PC-3 (cell line): ENCODE results near the gene CLEC17A. TPM values are rescaled to one million over a fixed set of nuclear protein-coding genes. Genes with fewer than 3 reads are reported as not detected.

ENCODE experiments used
- ATAC-seq: fragments of 200-7000 bp; cut with Tn5 transposase; 2 replicates; pipeline ENCODE4 v1.9.1; 2020; ENCODE audit warnings: mild to moderate bottlenecking, moderate library complexity
- BruUV-seq: library from RNA; stranded (reverse); fragments of 400-500 nt; replicated peaks from 2 replicates; lab custom pipeline; 2021; lab: Mats Ljungman, UMichigan
- CTCF ChIA-PET: fragments of 300-600 bp; sonication (Branson Sonifier 250); formaldehyde crosslinking; loops from one replicate; lab custom pipeline; 2022; ENCODE audit warnings: antibody characterized with exemption; lab: Charles Lee
- POLR2A ChIA-PET: fragments of 300-600 bp; sonication (Branson Sonifier 250); formaldehyde crosslinking; loops from one replicate; lab custom pipeline; 2022; ENCODE audit warnings: antibody characterized with exemption; ENCODE audit not compliant: unreplicated experiment; lab: Charles Lee
- DNase-seq: peaks from one replicate; pipeline ENCODE4 v3.0.0-alpha.2; 2015
- H2AFZ ChIP-seq: fragments of 300-600 bp; sonication (generic); 2 replicates; pipeline ENCODE4 v1.6.0; 2016; ENCODE audit warnings: antibody characterized with exemption, low read length
- H3F3A ChIP-seq: fragments of 300-600 bp; sonication (generic); one replicate; pipeline ENCODE4 v1.6.0; 2017; ENCODE audit warnings: antibody characterized with exemption, low read length, control low read depth, mild to moderate bottlenecking; ENCODE audit not compliant: unreplicated experiment
- H3K27ac ChIP-seq: fragments of 300-600 bp; sonication (generic); 2 replicates; pipeline ENCODE4 v1.5.1; 2016; ENCODE audit warnings: mild to moderate bottlenecking, low read length
- H3K27me3 ChIP-seq: fragments of 300-600 bp; sonication (generic); 2 replicates; pipeline ENCODE4 v1.6.1; 2016; ENCODE audit warnings: low read length, mixed read lengths
- H3K36me3 ChIP-seq: fragments of 300-600 bp; sonication (generic); 2 replicates; pipeline ENCODE4 v1.6.1; 2016; ENCODE audit warnings: low read depth, mixed run types, low read length, mixed read lengths
- H3K4me1 ChIP-seq: fragments of 300-600 bp; sonication (generic); 2 replicates; pipeline ENCODE4 v1.5.1; 2016; ENCODE audit warnings: low read length; ENCODE audit not compliant: insufficient read depth
- H3K4me2 ChIP-seq: fragments of 300-600 bp; sonication (generic); 2 replicates; pipeline ENCODE4 v1.6.0; 2016; ENCODE audit warnings: low read length
- H3K4me3 ChIP-seq: fragments of 300-600 bp; sonication (generic); 2 replicates; pipeline ENCODE4 v1.5.1; 2016; ENCODE audit warnings: mild to moderate bottlenecking, low read length, mixed read lengths
- H3K79me2 ChIP-seq: fragments of 300-600 bp; sonication (generic); 2 replicates; pipeline ENCODE4 v1.6.1; 2017; ENCODE audit warnings: low read length, mixed read lengths
- H3K9ac ChIP-seq: fragments of 300-600 bp; sonication (generic); 2 replicates; pipeline ENCODE4 v1.6.0; 2016; ENCODE audit warnings: mild to moderate bottlenecking, low read length
- H3K9me2 ChIP-seq: fragments of 300-600 bp; sonication (generic); replicated peaks from 2 replicates; pipeline ENCODE4 v1.6.1; 2016; ENCODE audit warnings: mixed run types, low read length, mixed read lengths
- H3K9me3 ChIP-seq: fragments of 300-600 bp; sonication (generic); 2 replicates; pipeline ENCODE4 v1.6.1; 2016; ENCODE audit warnings: low read length, mixed read lengths
- H4K20me1 ChIP-seq: fragments of 300-600 bp; sonication (generic); 2 replicates; pipeline ENCODE4 v1.6.1; 2016; ENCODE audit warnings: low read length, mixed read lengths
- EZH2 ChIP-seq: fragments of 300-600 bp; sonication (generic); IDR thresholded peaks from one replicate; pipeline ENCODE4 v1.6.1; 2017; ENCODE audit warnings: antibody characterized with exemption, mild to moderate bottlenecking, low read length; ENCODE audit not compliant: unreplicated experiment
- EZH2phosphoT487 ChIP-seq: fragments of 300-600 bp; sonication (generic); IDR thresholded peaks from 2 replicates; pipeline ENCODE4 v1.6.1; 2018; ENCODE audit warnings: mild to moderate bottlenecking, antibody characterized with exemption, low read length, borderline replicate concordance
- intact Hi-C: fragments of 100-400 bp; cut with micrococcal nuclease; formaldehyde crosslinking; loops from 2 replicates; pipeline ENCODE4 v1.9.0; 2023
- total RNA-seq: library from RNA; depleted of rRNA; stranded (reverse); fragments of >200 nt; gene quantifications from 2 replicates; pipeline ENCODE4 v1.2.3, GENCODE V29; 2014
- TF ChIP-seq, protein P1 (sequence below): fragments of 300-600 bp; sonication (generic); conservative IDR thresholded peaks from 2 replicates; pipeline ENCODE4 v1.5.1; 2017; ENCODE audit warnings: antibody characterized with exemption, low read depth, mild to moderate bottlenecking, low read length

CLEC17A gene
- total RNA-seq, 1 experiment from 2014 or later: not detected

DNA sequence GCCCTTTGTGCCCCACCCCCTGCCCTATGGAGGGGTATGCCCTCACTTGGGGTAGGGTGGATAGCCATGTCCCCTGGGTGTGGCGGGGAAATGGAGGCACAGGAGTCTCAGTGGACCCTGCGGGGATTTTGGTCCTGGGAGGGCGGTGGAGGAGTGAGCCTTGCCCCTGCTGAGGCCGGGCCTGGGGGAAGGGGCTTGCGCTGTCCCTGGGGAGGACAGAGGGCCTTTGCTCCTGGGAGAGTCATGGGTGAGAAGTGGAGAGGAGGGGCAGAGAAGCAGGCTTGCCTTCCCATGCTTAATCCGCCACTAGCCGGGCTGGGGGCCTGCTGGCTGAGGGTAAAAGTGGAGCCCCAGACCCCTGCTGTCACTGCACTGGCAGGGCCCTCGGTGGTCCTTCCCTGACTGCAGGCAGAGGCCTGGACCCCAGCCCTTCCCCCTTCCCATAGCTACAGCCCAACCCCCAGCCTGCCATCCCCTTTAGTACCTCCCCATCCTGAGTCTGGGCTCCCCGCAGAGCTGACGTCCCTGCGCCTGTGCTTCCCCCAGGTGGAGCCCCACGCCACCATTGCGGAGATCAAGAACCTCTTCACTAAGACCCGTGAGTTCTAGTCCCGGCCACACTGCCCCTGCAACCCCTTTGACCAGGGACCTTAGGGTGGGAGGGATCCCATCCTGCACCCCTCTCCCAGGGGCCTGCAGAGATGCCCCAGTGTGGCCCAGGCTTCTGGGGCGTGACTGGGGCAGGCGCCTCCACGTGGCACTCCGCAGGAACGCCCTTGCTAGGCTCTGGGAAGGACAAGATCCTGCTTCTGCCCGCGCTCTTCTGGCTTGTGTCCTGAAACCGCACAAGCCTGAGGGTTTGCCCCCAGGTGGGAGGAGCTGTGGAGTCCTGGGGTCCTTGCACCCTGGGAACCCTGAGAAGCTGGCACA is 20.0 kb upstream of the CLEC17A start:
- no peak overlapping the region for H3K4me2 ChIP-seq
- DNase-seq (no peak), ATAC-seq (no peak)
- CTCF ChIA-PET: no interaction called here
- H3K9ac ChIP-seq: no peak overlapping the region
- no peaks in the 10 kb centered on the region for H3K9me2 ChIP-seq
- H2AFZ ChIP-seq: no peak overlapping the region
- peaks cover 46% of the 10 kb centered on the region for H3K79me2 ChIP-seq
- intact Hi-C loops: no loop called here
- POLR2A ChIA-PET: interaction anchor here (0.7 kb wide), 1 partner anchor 9 kb away, joined by 3 read pairs; the partner anchor contains the start of gene NDUFB7
- no peaks in the 10 kb centered on the region for H3F3A ChIP-seq
- no peaks in the 10 kb centered on the region for H4K20me1 ChIP-seq
- no peaks in the 10 kb centered on the region for H3K4me1 ChIP-seq
- H3K36me3 ChIP-seq: peaks cover 8% of the 10 kb centered on the region; the same call in 1 of the 2 replicates
- no peak overlapping the region for H3K4me3 ChIP-seq
- H3K9me3 ChIP-seq: no peaks in the 10 kb centered on the region
- no peak overlapping the region for H3K27ac ChIP-seq
- H3K27me3 ChIP-seq: no peaks in the 10 kb centered on the region
- TF ChIP-seq EZH2 (no peak), EZH2phosphoT487 (no peak)
- TF ChIP-seq, protein P1, sequence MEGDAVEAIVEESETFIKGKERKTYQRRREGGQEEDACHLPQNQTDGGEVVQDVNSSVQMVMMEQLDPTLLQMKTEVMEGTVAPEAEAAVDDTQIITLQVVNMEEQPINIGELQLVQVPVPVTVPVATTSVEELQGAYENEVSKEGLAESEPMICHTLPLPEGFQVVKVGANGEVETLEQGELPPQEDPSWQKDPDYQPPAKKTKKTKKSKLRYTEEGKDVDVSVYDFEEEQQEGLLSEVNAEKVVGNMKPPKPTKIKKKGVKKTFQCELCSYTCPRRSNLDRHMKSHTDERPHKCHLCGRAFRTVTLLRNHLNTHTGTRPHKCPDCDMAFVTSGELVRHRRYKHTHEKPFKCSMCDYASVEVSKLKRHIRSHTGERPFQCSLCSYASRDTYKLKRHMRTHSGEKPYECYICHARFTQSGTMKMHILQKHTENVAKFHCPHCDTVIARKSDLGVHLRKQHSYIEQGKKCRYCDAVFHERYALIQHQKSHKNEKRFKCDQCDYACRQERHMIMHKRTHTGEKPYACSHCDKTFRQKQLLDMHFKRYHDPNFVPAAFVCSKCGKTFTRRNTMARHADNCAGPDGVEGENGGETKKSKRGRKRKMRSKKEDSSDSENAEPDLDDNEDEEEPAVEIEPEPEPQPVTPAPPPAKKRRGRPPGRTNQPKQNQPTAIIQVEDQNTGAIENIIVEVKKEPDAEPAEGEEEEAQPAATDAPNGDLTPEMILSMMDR: no peak
- BruUV-seq: no TSS peak

DNA sequence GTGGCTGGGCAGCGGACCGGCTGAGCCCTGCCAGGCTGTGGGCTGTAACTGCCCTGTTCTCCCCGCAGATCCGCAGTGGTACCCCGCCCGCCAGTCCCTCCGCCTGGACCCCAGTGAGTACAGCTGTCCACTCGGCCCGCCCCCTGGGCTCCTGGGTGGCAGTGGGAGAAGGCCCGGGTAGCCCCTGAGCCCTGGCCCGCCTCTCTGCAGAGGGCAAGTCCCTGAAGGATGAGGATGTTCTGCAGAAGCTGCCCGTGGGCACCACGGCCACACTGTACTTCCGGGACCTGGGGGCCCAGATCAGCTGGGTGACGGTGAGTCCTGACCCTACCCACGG is 19.3 kb upstream of the CLEC17A start:
- Histone ChIP-seq H2AFZ (no peak overlapping the region), H3K4me2 (no peak overlapping the region), H3K9me2 (no peaks in the 10 kb centered on the region), H3K36me3 (peaks cover 8% of the 10 kb centered on the region; the same call in 1 of the 2 replicates), H3K27me3 (no peaks in the 10 kb centered on the region), H3K9ac (no peak overlapping the region), H3K9me3 (no peaks in the 10 kb centered on the region), H3K79me2 (peaks cover 40% of the 10 kb centered on the region), H3F3A (no peaks in the 10 kb centered on the region), H4K20me1 (no peaks in the 10 kb centered on the region), H3K4me3 (no peak overlapping the region), H3K27ac (no peak overlapping the region), H3K4me1 (no peaks in the 10 kb centered on the region)
- no peak for TF ChIP-seq EZH2
- no peak for TF ChIP-seq EZH2phosphoT487
- TF ChIP-seq, protein P1: no peak
- intact Hi-C loops: no loop called here
- CTCF ChIA-PET: no interaction called here
- POLR2A ChIA-PET: no interaction called here
- DNase-seq: no peak
- no peak for ATAC-seq
- no TSS peak for BruUV-seq
